HEK293 (cell line): ENCODE results near the gene TOMM7.

Experiments
- CTCF ChIA-PET: fragments of 350-600 bp; formaldehyde crosslinking; extraction: SDS; loops from one replicate; lab custom pipeline; 2021; ENCODE audit warnings: antibody characterized with exemption; lab: Yijun Ruan, JAX
- POLR2A ChIA-PET: fragments of 300-600 bp; formaldehyde crosslinking; extraction: SDS; loops from one replicate; lab custom pipeline; 2020; ENCODE audit warnings: antibody characterized with exemption, inconsistent platforms; lab: Yijun Ruan, JAX
- H3K27ac ChIP-seq: fragments of 200-500 bp; sonication (Bioruptor generic); 2 replicates; pipeline ENCODE4 v1.5.1; 2014; ENCODE audit warnings: low read depth, low read length, control low read depth, inconsistent platforms; ENCODE audit errors: extremely low read depth
- H3K36me3 ChIP-seq, 2 experiments: fragments of 200-500 bp in 1 of 2; sonication (Bioruptor generic) in 1 of 2; 1 replicate in 1 of 2; 2 replicates in 1 of 2; pipeline ENCODE4 v1.5.1; 2014 to 2017; ENCODE audit warnings: inconsistent platforms in 2 of 2, low read length in 2 of 2; ENCODE audit not compliant: control insufficient read depth in 2 of 2, insufficient read depth in 1 of 2
- H3K4me1 ChIP-seq: fragments of 200-500 bp; sonication (Bioruptor generic); 2 replicates; pipeline ENCODE4 v1.5.1; 2014; ENCODE audit warnings: mild to moderate bottlenecking, low read length, inconsistent platforms; ENCODE audit not compliant: control insufficient read depth, insufficient read depth
- H3K4me3 ChIP-seq: 2 replicates; pipeline ENCODE4 v1.5.1; 2011; ENCODE audit warnings: low read depth, mild to moderate bottlenecking, control low read depth, low read length, moderate library complexity
- H3K9me3 ChIP-seq: fragments of 200-500 bp; sonication (Bioruptor generic); 2 replicates; pipeline ENCODE4 v1.5.1; 2014; ENCODE audit warnings: low read depth, low read length, inconsistent platforms; ENCODE audit not compliant: control insufficient read depth, insufficient read depth
- BCL11B ChIP-seq: fragments of 450-650 bp; formaldehyde crosslinking; IDR thresholded peaks from 2 replicates; pipeline ENCODE4 v1.5.1; 2016; ENCODE audit warnings: low read depth, missing biosample characterization, missing genetic modification characterization
- CTCF ChIP-seq: fragments of 450-650 bp; formaldehyde crosslinking; IDR thresholded peaks from 2 replicates; pipeline ENCODE4 v1.5.1; 2016; ENCODE audit warnings: missing biosample characterization, missing genetic modification characterization
- KLF10 ChIP-seq: fragments of 450-650 bp; IDR thresholded peaks from 2 replicates; pipeline ENCODE4 v1.5.1; 2018; ENCODE audit warnings: missing biosample characterization, mild to moderate bottlenecking, missing genetic modification characterization
- KLF17 ChIP-seq: fragments of 450-650 bp; formaldehyde crosslinking; IDR thresholded peaks from 2 replicates; pipeline ENCODE4 v1.5.1; 2016; ENCODE audit warnings: missing biosample characterization, missing genetic modification characterization
- KLF7 ChIP-seq: fragments of 450-650 bp; formaldehyde crosslinking; IDR thresholded peaks from 2 replicates; pipeline ENCODE4 v1.5.1; 2016; ENCODE audit warnings: missing biosample characterization, missing genetic modification characterization, borderline replicate concordance
- SCRT2 ChIP-seq: fragments of 450-650 bp; formaldehyde crosslinking; IDR thresholded peaks from 2 replicates; pipeline ENCODE4 v1.5.1; 2016; ENCODE audit warnings: missing biosample characterization, missing genetic modification characterization
- TCF7L2 ChIP-seq: IDR thresholded peaks from 2 replicates; pipeline ENCODE4 v1.6.1; 2011; ENCODE audit warnings: low read depth, mild to moderate bottlenecking, inconsistent platforms, low read length, moderate library complexity, borderline replicate concordance
- ZNF138 ChIP-seq: fragments of 450-650 bp; formaldehyde crosslinking; IDR thresholded peaks from 2 replicates; pipeline ENCODE4 v1.5.1; 2016; ENCODE audit warnings: missing biosample characterization, missing genetic modification characterization, borderline replicate concordance
- ZNF23 ChIP-seq: fragments of 450-650 bp; formaldehyde crosslinking; IDR thresholded peaks from 2 replicates; pipeline ENCODE4 v1.5.1; 2016; ENCODE audit warnings: missing biosample characterization, missing genetic modification characterization, borderline replicate concordance
- ZNF24 ChIP-seq: fragments of 450-650 bp; formaldehyde crosslinking; IDR thresholded peaks from 2 replicates; pipeline ENCODE4 v1.5.1; 2016; ENCODE audit warnings: missing biosample characterization, missing genetic modification characterization
- ZNF354C ChIP-seq: fragments of 450-650 bp; formaldehyde crosslinking; IDR thresholded peaks from 2 replicates; pipeline ENCODE4 v1.5.1; 2016; ENCODE audit warnings: missing biosample characterization, missing genetic modification characterization, low read depth, borderline replicate concordance
- ZNF585B ChIP-seq: fragments of 450-650 bp; formaldehyde crosslinking; IDR thresholded peaks from 2 replicates; pipeline ENCODE4 v1.5.1; 2016; ENCODE audit warnings: missing biosample characterization, missing genetic modification characterization
- ZNF596 ChIP-seq: fragments of 450-650 bp; IDR thresholded peaks from 2 replicates; pipeline ENCODE4 v1.5.0; 2018; ENCODE audit warnings: missing biosample characterization, mild to moderate bottlenecking, missing genetic modification characterization, moderate library complexity
- ZNF645 ChIP-seq: fragments of 450-650 bp; formaldehyde crosslinking; IDR thresholded peaks from 2 replicates; pipeline ENCODE4; 2016; ENCODE audit warnings: missing biosample characterization, missing genetic modification characterization
- ZNF670 ChIP-seq: fragments of 450-650 bp; formaldehyde crosslinking; IDR thresholded peaks from 2 replicates; pipeline ENCODE4 v1.5.1; 2016; ENCODE audit warnings: missing biosample characterization, missing genetic modification characterization, low read depth
- ZNF701 ChIP-seq: fragments of 450-650 bp; formaldehyde crosslinking; IDR thresholded peaks from 2 replicates; pipeline ENCODE4 v1.5.1; 2016; ENCODE audit warnings: missing biosample characterization, missing genetic modification characterization
- ZNF707 ChIP-seq: fragments of 450-650 bp; formaldehyde crosslinking; IDR thresholded peaks from 2 replicates; pipeline ENCODE4 v1.5.1; 2016; ENCODE audit warnings: missing biosample characterization, missing genetic modification characterization
- ZNF768 ChIP-seq: fragments of 450-650 bp; formaldehyde crosslinking; IDR thresholded peaks from 2 replicates; pipeline ENCODE4 v1.5.1; 2018; ENCODE audit warnings: missing biosample characterization, mild to moderate bottlenecking, missing genetic modification characterization
- ZNF776 ChIP-seq: fragments of 450-650 bp; formaldehyde crosslinking; IDR thresholded peaks from 2 replicates; pipeline ENCODE4 v1.5.0; 2017; ENCODE audit warnings: missing biosample characterization, missing genetic modification characterization, borderline replicate concordance
- ZSCAN16 ChIP-seq: fragments of 450-650 bp; formaldehyde crosslinking; IDR thresholded peaks from 2 replicates; pipeline ENCODE4 v1.5.1; 2016; ENCODE audit warnings: missing biosample characterization, missing genetic modification characterization
- ZSCAN18 ChIP-seq: fragments of 450-650 bp; formaldehyde crosslinking; IDR thresholded peaks from 2 replicates; pipeline ENCODE4 v1.5.1; 2016; ENCODE audit warnings: missing biosample characterization, missing genetic modification characterization

The TOMM7 gene

GRCh38 chr7:22809902-22810642 is 12.6 kb downstream of the TOMM7 start:
- ChIA-PET POLR2A (interaction anchor here (0.6 to 1.0 kb wide), 2 partner anchors 13 to 371 kb away, joined by 3 read pairs; partner anchors contain the start of gene TOMM7), CTCF (interaction anchor here (0.9 to 1.9 kb wide), 3 partner anchors 26 to 245 kb away, joined by 3 to 10 read pairs (median 5); no protein-coding TSS in a partner anchor)
- H3K4me1 ChIP-seq, result no peaks in the 10 kb centered on the region
- TF ChIP-seq ZNF138 (tag by site-specific recombination) (no peak), ZSCAN18 (tag by site-specific recombination) (no peak)
- peaks cover 11 to 24% of the 10 kb centered on the region in 2 experiments for H3K36me3 ChIP-seq
- H3K9me3 ChIP-seq, result no peaks in the 10 kb centered on the region
- no peak overlapping the region for H3K4me3 ChIP-seq
- no peak overlapping the region for H3K27ac ChIP-seq

- no peak overlapping the region for H3K4me3 ChIP-seq
- peaks cover 4 to 15% of the 10 kb centered on the region in 2 experiments; a peak in 2 of 3 replicates for H3K36me3 ChIP-seq
- H3K9me3 ChIP-seq, result no peaks in the 10 kb centered on the region
- POLR2A ChIA-PET, result no interaction called here
- CTCF ChIA-PET, result interaction anchor here (0.7 kb wide), 1 partner anchor 537 kb away, joined by 3 read pairs; no protein-coding TSS in a partner anchor
- no peak for TF ChIP-seq ZSCAN16 (tag by site-specific recombination)
- TF ChIP-seq ZNF701 (tag by site-specific recombination), result no peak
- TF ChIP-seq CTCF, result no peak
- TF ChIP-seq BCL11B (tag by site-specific recombination), result no peak
- no peak for TF ChIP-seq ZNF354C (tag by site-specific recombination)
- H3K27ac ChIP-seq, result no peak overlapping the region
- H3K4me1 ChIP-seq, result no peaks in the 10 kb centered on the region
Measured at GRCh38 chr7:22808140-22808539, 14.5 kb downstream of the TOMM7 start.

- Histone ChIP-seq H3K36me3 (peaks cover 0 to 1% of the 10 kb centered on the region in 2 experiments; a peak in 1 of 3 replicates), H3K9me3 (no peaks in the 10 kb centered on the region), H3K4me1 (no peaks in the 10 kb centered on the region), H3K4me3 (no peak overlapping the region), H3K27ac (no peak overlapping the region)
- ChIA-PET CTCF (interaction anchor here (0.6 to 1.2 kb wide), 2 partner anchors 24 to 247 kb away, joined by 3 read pairs; no protein-coding TSS in a partner anchor), POLR2A (no interaction called here)
- TF ChIP-seq ZNF585B (no peak), KLF7 (tag by site-specific recombination) (no peak), ZNF24 (no peak), SCRT2 (tag by site-specific recombination) (no peak), ZNF670 (tag by site-specific recombination) (no peak), ZNF776 (tag by site-specific recombination) (no peak), ZNF23 (tag by site-specific recombination) (no peak), ZNF645 (tag by site-specific recombination) (no peak), TCF7L2 (no peak), ZNF596 (tag by site-specific recombination) (no peak), KLF10 (no peak), KLF17 (tag by site-specific recombination) (no peak), ZNF768 (tag by site-specific recombination) (no peak), ZNF707 (tag by site-specific recombination) (no peak), ZSCAN18 (tag by site-specific recombination) (no peak)
Measured at GRCh38 chr7:22806752-22807151, 15.9 kb downstream of the TOMM7 start.
